ENCODE data around the gene TMEM63B.

DNA sequence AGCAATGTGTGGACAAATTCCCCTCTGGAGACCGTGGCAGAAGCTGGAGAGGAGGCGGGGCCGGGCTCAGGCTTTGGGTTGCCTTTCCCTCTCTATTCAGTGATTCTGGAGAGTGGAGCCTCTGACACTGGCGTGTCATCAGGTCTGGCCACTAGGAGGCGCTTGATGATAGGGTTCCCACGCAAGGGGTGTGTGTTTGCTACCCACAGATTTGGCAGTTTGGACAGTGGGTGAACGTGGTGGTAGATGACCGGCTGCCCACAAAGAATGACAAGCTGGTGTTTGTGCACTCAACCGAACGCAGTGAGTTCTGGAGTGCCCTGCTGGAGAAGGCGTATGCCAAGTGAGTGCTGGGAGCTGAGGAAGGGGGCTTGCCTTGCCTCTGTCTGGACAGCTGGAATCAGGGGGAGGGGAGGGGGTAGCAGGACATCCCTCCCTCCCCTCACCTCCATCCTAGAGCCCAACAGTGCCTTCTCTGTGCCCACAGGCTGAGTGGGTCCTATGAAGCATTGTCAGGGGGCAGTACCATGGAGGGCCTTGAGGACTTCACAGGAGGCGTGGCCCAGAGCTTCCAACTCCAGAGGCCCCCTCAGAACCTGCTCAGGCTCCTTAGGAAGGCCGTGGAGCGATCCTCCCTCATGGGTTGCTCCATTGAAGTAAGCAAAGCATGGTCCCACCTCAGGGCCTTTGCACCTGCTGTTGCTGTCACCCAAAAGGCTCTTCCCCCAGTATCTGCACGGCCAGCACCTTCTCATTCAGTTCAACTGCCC lies 45.6 kb downstream of the TMEM63B start:
- TF ChIP-seq, protein P1, sequence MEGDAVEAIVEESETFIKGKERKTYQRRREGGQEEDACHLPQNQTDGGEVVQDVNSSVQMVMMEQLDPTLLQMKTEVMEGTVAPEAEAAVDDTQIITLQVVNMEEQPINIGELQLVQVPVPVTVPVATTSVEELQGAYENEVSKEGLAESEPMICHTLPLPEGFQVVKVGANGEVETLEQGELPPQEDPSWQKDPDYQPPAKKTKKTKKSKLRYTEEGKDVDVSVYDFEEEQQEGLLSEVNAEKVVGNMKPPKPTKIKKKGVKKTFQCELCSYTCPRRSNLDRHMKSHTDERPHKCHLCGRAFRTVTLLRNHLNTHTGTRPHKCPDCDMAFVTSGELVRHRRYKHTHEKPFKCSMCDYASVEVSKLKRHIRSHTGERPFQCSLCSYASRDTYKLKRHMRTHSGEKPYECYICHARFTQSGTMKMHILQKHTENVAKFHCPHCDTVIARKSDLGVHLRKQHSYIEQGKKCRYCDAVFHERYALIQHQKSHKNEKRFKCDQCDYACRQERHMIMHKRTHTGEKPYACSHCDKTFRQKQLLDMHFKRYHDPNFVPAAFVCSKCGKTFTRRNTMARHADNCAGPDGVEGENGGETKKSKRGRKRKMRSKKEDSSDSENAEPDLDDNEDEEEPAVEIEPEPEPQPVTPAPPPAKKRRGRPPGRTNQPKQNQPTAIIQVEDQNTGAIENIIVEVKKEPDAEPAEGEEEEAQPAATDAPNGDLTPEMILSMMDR (IDR thresholded peaks at IDR 0.05) = peak; percentile 83
- TF ChIP-seq EZH2 (IDR thresholded peaks at IDR 0.05; ENCODE audit: borderline replicate concordance, insufficient read depth, low read depth, low read length, poor library complexity, severe bottlenecking) = no peak
